Measurements from ENCODE around the gene DBF4. TPM values are rescaled to one million over a fixed set of nuclear protein-coding genes. Genes with fewer than 3 reads are reported as not detected.
"Not testable (repeated sequence)": the region's sequence is repeated elsewhere in the genome, so short reads cannot be mapped to it uniquely, and the experiment has no call there.

The DBF4 gene
- total RNA-seq, 2 experiments from 2014 or later = 58.1 to 61.9 TPM

- DNase-seq (peak in 1 of 14 experiments; percentile 3), ATAC-seq (ENCODE audit: poor library complexity) (no peak)
- ChIA-PET POLR2A (interaction anchor here (0.6 to 2.1 kb wide), 4 partner anchors 14 to 774 kb away, joined by 4 to 10 read pairs (median 5); partner anchors contain the start of genes RUNDC3B and TMEM243), CTCF (no interaction called here)
- H3K4me1 Mint-ChIP-seq (ENCODE audit: low read depth) = peaks cover 3% of the 10 kb centered on the region
- H3K4me3 ChIP-seq (ENCODE audit: low read length) = peak overlapping the region; percentile 65
- H3K36me3 Mint-ChIP-seq (ENCODE audit: low read depth) = no peaks in the 10 kb centered on the region
- peaks cover 15% of the 10 kb centered on the region for H3K4me1 ChIP-seq (ENCODE audit: insufficient read depth, low read length)
- no peaks in the 10 kb centered on the region for H3K9me3 Mint-ChIP-seq
- peak overlapping the region; percentile 72 for H3K4me3 Mint-ChIP-seq
- H3K27ac ChIP-seq (ENCODE audit: low read depth in 1 of 2, low read length in 2 of 2) = no peak overlapping the region
- intact Hi-C loops (cut with DNase I, micrococcal nuclease) = loop anchor here in 1 of 2 experiments (10.0 kb wide), 1 partner anchor 279 kb away; no protein-coding TSS in a partner anchor
- no peaks in the 10 kb centered on the region for H3K36me3 ChIP-seq (ENCODE audit: insufficient read depth, low read length)
- H3K27ac Mint-ChIP-seq = no peak overlapping the region
- H3K9me3 ChIP-seq (ENCODE audit: control insufficient read depth in 1 of 2, insufficient read depth in 1 of 2, low read length in 2 of 2) = no peaks in the 10 kb centered on the region
- H3K27me3 ChIP-seq (ENCODE audit: control insufficient read depth in 1 of 2, insufficient read depth in 2 of 2, low read length in 2 of 2) = no peaks in the 10 kb centered on the region
- H3K27me3 Mint-ChIP-seq = peaks cover 9% of the 10 kb centered on the region
- TF ChIP-seq CTCF (IDR thresholded peaks at IDR 0.05) = no peak
These were observed 59.1 kb downstream of the DBF4 start for GRCh38 chr7:87935384-87935706.

- Mint-ChIP-seq H3K4me3 (no peak overlapping the region), H3K36me3 (ENCODE audit: low read depth) (no peaks in the 10 kb centered on the region), H3K9me3 (no peaks in the 10 kb centered on the region), H3K27me3 (peaks cover 9% of the 10 kb centered on the region), H3K27ac (no peak overlapping the region), H3K4me1 (ENCODE audit: low read depth) (no peaks in the 10 kb centered on the region)
- CTCF ChIA-PET = no interaction called here
- DNase-seq (no peak), ATAC-seq (ENCODE audit: poor library complexity) (no peak)
- TF ChIP-seq CTCF (IDR thresholded peaks at IDR 0.05) = no peak
- POLR2A ChIA-PET = no interaction called here
- Histone ChIP-seq H3K4me3 (ENCODE audit: low read length) (no peak overlapping the region), H3K27ac (ENCODE audit: low read depth in 1 of 2, low read length in 2 of 2) (no peak overlapping the region), H3K27me3 (ENCODE audit: control insufficient read depth in 1 of 2, insufficient read depth in 2 of 2, low read length in 2 of 2) (no peaks in the 10 kb centered on the region), H3K4me1 (ENCODE audit: insufficient read depth, low read length) (no peaks in the 10 kb centered on the region), H3K9me3 (ENCODE audit: control insufficient read depth in 1 of 2, insufficient read depth in 1 of 2, low read length in 2 of 2) (no peaks in the 10 kb centered on the region), H3K36me3 (ENCODE audit: insufficient read depth, low read length) (no peaks in the 10 kb centered on the region)
- intact Hi-C loops (cut with DNase I, micrococcal nuclease) = no loop called here
These were observed 64.8 kb downstream of the DBF4 start for GRCh38 chr7:87941138-87941537.

- Mint-ChIP-seq H3K9me3 (peaks cover 2% of the 10 kb centered on the region), H3K4me1 (ENCODE audit: low read depth) (no peaks in the 10 kb centered on the region), H3K27ac (no peak overlapping the region), H3K36me3 (ENCODE audit: low read depth) (no peaks in the 10 kb centered on the region), H3K27me3 (no peaks in the 10 kb centered on the region), H3K4me3 (no peak overlapping the region)
- no peaks in the 10 kb centered on the region for H3K27me3 ChIP-seq (ENCODE audit: control insufficient read depth in 1 of 2, insufficient read depth in 2 of 2, low read length in 2 of 2)
- H3K36me3 ChIP-seq (ENCODE audit: insufficient read depth, low read length) = no peaks in the 10 kb centered on the region
- H3K4me1 ChIP-seq (ENCODE audit: insufficient read depth, low read length) = no peaks in the 10 kb centered on the region
- H3K4me3 ChIP-seq (ENCODE audit: low read length) = no peak overlapping the region
- H3K9me3 ChIP-seq (ENCODE audit: control insufficient read depth in 1 of 2, insufficient read depth in 1 of 2, low read length in 2 of 2) = no peaks in the 10 kb centered on the region
- ChIA-PET CTCF (no interaction called here), POLR2A (interaction anchor here (1.0 kb wide), 1 partner anchor 10 kb away, joined by 3 read pairs; the partner anchor contains the start of gene ADAM22)
- TF ChIP-seq CTCF (IDR thresholded peaks at IDR 0.05) = no peak
- intact Hi-C loops (cut with DNase I, micrococcal nuclease) = no loop called here
- no peak overlapping the region for H3K27ac ChIP-seq (ENCODE audit: low read depth in 1 of 2, low read length in 2 of 2)
- ATAC-seq (ENCODE audit: poor library complexity) = no peak
- no peak for DNase-seq
These were observed 68.3 kb downstream of the DBF4 start for GRCh38 chr7:87944547-87944946.

GRCh38 chr7:87945926-87946325 lies 69.6 kb downstream of the DBF4 start:
- DNase-seq; intact Hi-C loops (cut with DNase I, micrococcal nuclease): not testable (repeated sequence)

More at GRCh38 chr7:87945926-87946325, 69.6 kb downstream of the DBF4 start:
- H3K27me3 ChIP-seq (ENCODE audit: control insufficient read depth in 1 of 2, insufficient read depth in 2 of 2, low read length in 2 of 2); ATAC-seq (ENCODE audit: poor library complexity); H3K4me3 Mint-ChIP-seq; H3K9me3 ChIP-seq (ENCODE audit: control insufficient read depth in 1 of 2, insufficient read depth in 1 of 2, low read length in 2 of 2); H3K4me1 Mint-ChIP-seq (ENCODE audit: low read depth); H3K27ac ChIP-seq (ENCODE audit: low read depth in 1 of 2, low read length in 2 of 2); H3K36me3 ChIP-seq (ENCODE audit: insufficient read depth, low read length); H3K27me3 Mint-ChIP-seq; H3K27ac Mint-ChIP-seq; H3K4me1 ChIP-seq (ENCODE audit: insufficient read depth, low read length); POLR2A ChIA-PET; CTCF ChIA-PET; H3K9me3 Mint-ChIP-seq; H3K36me3 Mint-ChIP-seq (ENCODE audit: low read depth); H3K4me3 ChIP-seq (ENCODE audit: low read length): not testable (repeated sequence)
